ENCODE results near the gene SLC6A19. TPM values are rescaled to one million over a fixed set of nuclear protein-coding genes. Genes with fewer than 3 reads are reported as not detected.

The SLC6A19 gene
- total and polyA plus RNA-seq, 9 donors, result 0.08 to 1.5 TPM; not detected in 7

DNA sequence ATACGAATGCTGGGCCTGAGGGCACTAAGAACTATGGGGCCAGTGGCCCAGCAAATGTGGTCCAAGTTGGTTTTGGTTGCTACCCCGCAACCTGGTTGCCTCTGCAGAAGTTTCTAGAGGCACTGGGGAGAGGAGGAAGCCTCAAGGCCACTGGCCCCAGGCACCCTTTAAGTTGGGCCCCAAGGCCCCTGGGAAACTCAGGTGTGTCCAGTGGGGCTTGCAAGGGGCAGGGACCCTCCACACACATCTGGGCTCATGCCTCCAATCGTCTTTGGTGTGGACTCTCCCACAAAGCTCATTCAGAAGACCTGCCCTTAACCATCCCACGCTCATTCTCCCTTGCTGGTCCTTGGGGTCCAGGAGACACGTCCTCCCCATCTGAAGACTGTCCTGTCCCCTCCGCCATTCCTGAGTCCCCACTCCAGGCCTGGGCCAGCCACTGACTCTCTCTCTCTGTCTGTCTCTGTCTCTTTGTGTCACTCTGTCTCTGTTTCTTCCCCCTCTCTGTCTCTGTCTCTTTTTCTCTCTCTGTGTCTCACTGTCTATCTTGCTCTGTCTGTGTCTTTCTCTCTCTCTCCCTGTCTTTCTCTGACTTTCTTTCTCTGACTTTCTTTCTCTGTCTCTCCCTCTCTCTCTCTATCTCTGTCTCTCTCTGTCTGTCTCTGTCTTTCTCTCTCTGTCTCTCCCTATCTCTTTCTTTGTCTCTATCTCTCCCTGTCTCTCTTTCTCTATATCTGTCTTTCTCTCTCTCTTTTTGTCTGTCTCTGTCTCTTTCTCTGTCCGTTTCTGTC is 3.3 kb upstream of the SLC6A19 start:
- Histone ChIP-seq H3K9me3 (no peaks in the 10 kb centered on the region), H3K36me3 (no peaks in the 10 kb centered on the region), H3K4me1 (ENCODE audit: insufficient read depth) (no peaks in the 10 kb centered on the region), H3K4me3 (no peak overlapping the region), H3K27ac (no peak overlapping the region), H3K27me3 (no peaks in the 10 kb centered on the region)
- no peak for DNase-seq
- 81 to 90% (median 84%) methylated on average over 7 of the region's 7 CpGs for WGBS, 3 donors
- TF ChIP-seq POLR2A (IDR thresholded peaks at IDR 0.05) (no peak), EP300 (IDR thresholded peaks at IDR 0.05) (no peak)
- TF ChIP-seq, protein P1, sequence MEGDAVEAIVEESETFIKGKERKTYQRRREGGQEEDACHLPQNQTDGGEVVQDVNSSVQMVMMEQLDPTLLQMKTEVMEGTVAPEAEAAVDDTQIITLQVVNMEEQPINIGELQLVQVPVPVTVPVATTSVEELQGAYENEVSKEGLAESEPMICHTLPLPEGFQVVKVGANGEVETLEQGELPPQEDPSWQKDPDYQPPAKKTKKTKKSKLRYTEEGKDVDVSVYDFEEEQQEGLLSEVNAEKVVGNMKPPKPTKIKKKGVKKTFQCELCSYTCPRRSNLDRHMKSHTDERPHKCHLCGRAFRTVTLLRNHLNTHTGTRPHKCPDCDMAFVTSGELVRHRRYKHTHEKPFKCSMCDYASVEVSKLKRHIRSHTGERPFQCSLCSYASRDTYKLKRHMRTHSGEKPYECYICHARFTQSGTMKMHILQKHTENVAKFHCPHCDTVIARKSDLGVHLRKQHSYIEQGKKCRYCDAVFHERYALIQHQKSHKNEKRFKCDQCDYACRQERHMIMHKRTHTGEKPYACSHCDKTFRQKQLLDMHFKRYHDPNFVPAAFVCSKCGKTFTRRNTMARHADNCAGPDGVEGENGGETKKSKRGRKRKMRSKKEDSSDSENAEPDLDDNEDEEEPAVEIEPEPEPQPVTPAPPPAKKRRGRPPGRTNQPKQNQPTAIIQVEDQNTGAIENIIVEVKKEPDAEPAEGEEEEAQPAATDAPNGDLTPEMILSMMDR (IDR thresholded peaks at IDR 0.05), result no peak
- intact Hi-C loops (cut with DNase I), result no loop called here

DNA sequence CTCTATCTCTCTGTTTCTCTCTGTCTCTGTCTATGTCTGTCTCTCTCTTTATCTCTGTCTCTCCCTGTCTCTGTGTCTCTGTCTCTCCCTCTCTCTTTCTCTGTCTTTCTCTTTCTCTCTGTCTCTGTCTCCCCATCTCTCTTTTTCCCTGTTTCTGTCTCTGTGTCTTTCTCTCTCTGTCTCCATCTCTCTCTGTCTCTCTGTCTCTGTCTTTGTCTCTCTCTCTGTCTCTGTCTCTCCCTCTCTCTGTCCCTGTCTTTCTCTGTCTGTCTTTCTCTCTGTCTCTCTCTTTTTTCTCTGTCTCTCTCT is 2.1 kb upstream of the SLC6A19 start:
- H3K4me3 ChIP-seq, result no peak overlapping the region
- no peaks in the 10 kb centered on the region for H3K4me1 ChIP-seq (ENCODE audit: insufficient read depth)
- DNase-seq, result no peak
- H3K27me3 ChIP-seq, result no peaks in the 10 kb centered on the region
- H3K27ac ChIP-seq, result no peak overlapping the region
- no peaks in the 10 kb centered on the region for H3K36me3 ChIP-seq
- H3K9me3 ChIP-seq, result no peaks in the 10 kb centered on the region
- intact Hi-C loops (cut with DNase I), result no loop called here
- TF ChIP-seq, protein P1 (IDR thresholded peaks at IDR 0.05), result no peak
- TF ChIP-seq POLR2A (IDR thresholded peaks at IDR 0.05) (no peak), EP300 (IDR thresholded peaks at IDR 0.05) (no peak)

DNA sequence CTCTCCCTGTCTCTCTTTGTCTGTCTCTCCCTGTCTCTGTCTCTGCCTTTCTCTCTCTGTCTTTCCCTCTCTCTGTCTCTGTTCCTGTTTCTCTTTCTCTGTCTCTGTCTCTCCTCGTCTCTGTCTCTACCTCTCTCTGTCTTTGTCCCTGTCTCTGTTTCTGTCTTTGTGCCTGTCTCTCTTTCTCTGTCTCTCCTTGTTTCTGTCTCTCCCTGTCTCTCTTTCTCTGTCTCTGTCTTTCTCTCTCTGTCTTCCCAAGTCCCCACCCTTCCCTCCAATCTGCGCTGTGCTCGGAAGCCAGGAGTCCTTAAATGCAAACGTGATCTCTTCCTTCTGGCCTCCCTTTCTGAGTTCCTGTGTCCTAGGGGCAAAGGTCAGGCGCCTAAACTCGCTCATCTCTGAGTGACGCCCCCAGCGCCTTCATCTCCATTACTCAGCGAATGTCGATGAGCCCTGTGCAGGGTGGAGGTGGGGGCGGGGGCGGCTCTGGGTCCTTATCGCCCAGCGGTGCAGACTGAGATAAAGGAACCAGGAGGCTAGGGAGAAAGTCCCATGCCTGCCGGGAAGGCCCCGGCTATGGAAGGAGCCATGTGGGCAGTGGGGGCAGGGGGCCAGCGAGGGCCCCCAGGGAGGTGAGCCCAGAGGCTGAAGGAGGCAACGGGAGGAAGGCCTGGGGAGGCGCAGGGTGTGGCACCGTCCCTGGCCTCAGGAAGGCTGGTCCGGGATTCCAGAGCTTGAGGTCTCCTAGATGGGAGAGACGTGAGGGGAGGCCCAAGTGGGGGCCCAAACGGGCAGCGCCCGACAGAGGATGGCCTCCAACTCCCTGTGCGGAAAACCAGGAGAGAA is 1.5 kb upstream of the SLC6A19 start:
- H3K27ac ChIP-seq, result no peak overlapping the region

DNA sequence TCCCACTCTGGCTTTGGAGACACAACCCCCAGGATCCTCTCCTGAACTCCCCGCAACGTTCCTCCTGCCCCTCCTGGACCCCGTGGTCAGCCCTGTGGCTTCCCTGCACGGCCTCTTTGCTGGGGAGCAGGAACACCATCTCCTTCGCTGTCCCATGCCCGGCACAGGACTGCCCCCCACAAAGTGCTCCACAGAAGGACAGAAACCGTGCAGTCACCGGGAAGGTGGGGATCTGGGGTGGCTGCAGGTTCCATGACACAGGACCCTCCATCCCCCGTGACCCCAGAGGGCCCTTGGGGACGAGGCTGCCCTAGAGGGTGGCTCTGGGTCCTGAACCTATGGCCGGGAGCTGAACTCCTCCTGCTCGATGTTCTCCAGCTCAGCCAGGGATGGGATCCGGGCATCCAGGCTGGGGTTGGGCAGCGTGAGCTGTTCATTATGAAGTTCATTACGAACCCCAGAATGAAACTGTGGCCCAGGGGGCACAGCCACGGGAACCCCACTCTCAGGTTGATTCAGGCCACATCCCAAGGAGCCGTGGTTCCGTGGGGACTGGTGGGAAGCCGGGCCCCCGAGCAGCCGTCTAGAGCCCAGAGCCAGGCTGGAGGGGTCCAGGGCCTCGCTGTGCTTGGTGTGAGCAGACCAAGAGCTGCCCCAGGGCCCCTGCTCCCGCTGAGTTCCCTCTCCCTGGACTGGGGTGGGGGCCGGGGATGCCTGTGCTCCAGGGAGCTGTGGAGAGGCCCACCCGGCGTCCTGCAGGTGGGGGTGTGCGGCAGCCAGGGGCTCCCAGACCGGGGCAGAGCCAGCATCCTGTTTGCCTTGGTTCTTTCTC is 684 bp upstream of the SLC6A19 start:
- H3K4me1 ChIP-seq (ENCODE audit: insufficient read depth), result no peaks in the 10 kb centered on the region
- H3K36me3 ChIP-seq, result no peaks in the 10 kb centered on the region
- H3K27ac ChIP-seq, result no peak overlapping the region
- H3K9me3 ChIP-seq, result no peaks in the 10 kb centered on the region
- intact Hi-C loops (cut with DNase I), result no loop called here
- no peak for DNase-seq
- WGBS, 3 donors, result 61 to 85% (median 75%) methylated on average over 23 to 28 of the region's 28 CpGs
- H3K27me3 ChIP-seq, result no peaks in the 10 kb centered on the region
- no peak overlapping the region for H3K4me3 ChIP-seq
- TF ChIP-seq POLR2A (IDR thresholded peaks at IDR 0.05) (no peak), EP300 (IDR thresholded peaks at IDR 0.05) (no peak)

More for the DNA sequence above, 1.5 kb upstream of the SLC6A19 start:
- DNase-seq, result no peak
- H3K9me3 ChIP-seq, result no peaks in the 10 kb centered on the region
- H3K4me3 ChIP-seq, result no peak overlapping the region
- no peaks in the 10 kb centered on the region for H3K27me3 ChIP-seq
- intact Hi-C loops (cut with DNase I), result no loop called here
- H3K4me1 ChIP-seq (ENCODE audit: insufficient read depth), result no peaks in the 10 kb centered on the region
- H3K36me3 ChIP-seq, result no peaks in the 10 kb centered on the region
- 38 to 52% (median 38%) methylated on average over 26 of the region's 26 CpGs for WGBS, 3 donors
- TF ChIP-seq, protein P1 (IDR thresholded peaks at IDR 0.05), result no peak
- TF ChIP-seq POLR2A (IDR thresholded peaks at IDR 0.05) (no peak), EP300 (IDR thresholded peaks at IDR 0.05) (no peak)
